Suprapubic skin (tissue), 4 donors: ENCODE data around the gene ADGRG1.

ENCODE experiments used
- EP300 ChIP-seq: sonication (generic); formaldehyde crosslinking; IDR thresholded peaks from one replicate; pipeline ENCODE4 v1.6.1; 2017; ENCODE audit warnings: antibody characterized with exemption
- POLR2AphosphoS5 ChIP-seq, 3 donors: sonication (generic); formaldehyde crosslinking; IDR thresholded peaks; one replicate each; pipeline ENCODE4 v1.6.1; 2017; ENCODE audit warnings: antibody characterized with exemption in 3 of 3

- TF ChIP-seq POLR2AphosphoS5 (IDR thresholded peaks at IDR 0.05) (no peak), EP300 (no peak)
Observed at GRCh38 chr16:57692636-57693035, 64.2 kb downstream of the ADGRG1 start.
